ENCODE data around the gene RUNX2.

RUNX2 gene

DNA sequence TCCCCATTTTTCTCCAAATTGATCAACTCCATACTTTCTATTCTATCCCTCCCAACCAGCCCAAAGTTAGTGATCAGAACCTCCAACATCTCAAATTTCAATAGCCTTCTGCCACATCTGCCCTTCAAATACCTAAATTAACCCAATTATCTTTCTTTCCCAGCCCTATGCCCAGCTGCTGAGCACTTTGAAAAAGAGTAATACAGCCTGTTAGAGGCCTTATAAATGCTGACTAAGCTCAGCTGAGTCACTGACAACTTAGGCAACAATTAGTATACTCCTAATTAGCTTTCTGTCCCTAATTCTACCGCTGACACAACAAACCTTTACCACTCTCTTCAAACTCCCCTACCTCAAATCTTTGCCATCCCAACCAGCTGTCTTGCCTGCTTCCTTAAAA lies 23.5 kb downstream of the RUNX2 start:
- H3K36me3 ChIP-seq (ENCODE audit: control insufficient read depth, insufficient read depth, low read length) = no peaks in the 10 kb centered on the region
- H3K27me3 ChIP-seq (replicated peaks; ENCODE audit: control insufficient read depth, insufficient read depth, low read length) = no peaks in the 10 kb centered on the region
- no peak for DNase-seq (ENCODE audit: extremely low read depth, insufficient read length)
- TF ChIP-seq, protein P1, sequence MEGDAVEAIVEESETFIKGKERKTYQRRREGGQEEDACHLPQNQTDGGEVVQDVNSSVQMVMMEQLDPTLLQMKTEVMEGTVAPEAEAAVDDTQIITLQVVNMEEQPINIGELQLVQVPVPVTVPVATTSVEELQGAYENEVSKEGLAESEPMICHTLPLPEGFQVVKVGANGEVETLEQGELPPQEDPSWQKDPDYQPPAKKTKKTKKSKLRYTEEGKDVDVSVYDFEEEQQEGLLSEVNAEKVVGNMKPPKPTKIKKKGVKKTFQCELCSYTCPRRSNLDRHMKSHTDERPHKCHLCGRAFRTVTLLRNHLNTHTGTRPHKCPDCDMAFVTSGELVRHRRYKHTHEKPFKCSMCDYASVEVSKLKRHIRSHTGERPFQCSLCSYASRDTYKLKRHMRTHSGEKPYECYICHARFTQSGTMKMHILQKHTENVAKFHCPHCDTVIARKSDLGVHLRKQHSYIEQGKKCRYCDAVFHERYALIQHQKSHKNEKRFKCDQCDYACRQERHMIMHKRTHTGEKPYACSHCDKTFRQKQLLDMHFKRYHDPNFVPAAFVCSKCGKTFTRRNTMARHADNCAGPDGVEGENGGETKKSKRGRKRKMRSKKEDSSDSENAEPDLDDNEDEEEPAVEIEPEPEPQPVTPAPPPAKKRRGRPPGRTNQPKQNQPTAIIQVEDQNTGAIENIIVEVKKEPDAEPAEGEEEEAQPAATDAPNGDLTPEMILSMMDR (IDR thresholded peaks at IDR 0.05; ENCODE audit: insufficient read depth, low read length, poor library complexity, severe bottlenecking) = no peak
- no peak overlapping the region for H3K4me3 ChIP-seq (replicated peaks; ENCODE audit: low read depth, low read length)

DNA sequence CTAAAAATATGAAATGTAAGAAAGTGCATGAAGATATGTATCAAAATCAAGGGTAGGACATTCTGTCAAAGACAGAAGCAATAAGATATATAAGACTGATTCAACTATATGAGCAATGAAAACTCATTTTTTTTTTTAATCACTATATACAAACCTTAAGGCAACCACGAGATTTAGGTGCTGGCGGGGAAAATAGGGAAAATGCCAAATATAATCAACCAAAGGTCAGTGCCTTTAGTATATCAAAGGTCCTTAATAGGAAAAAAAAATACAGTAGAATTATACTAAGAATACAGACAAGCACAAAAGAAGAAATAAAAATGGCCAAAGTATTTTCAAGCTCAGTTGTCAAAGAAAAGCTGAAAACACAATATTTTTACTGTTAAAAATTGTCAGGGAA lies 25.5 kb downstream of the RUNX2 start:
- Histone ChIP-seq H3K36me3 (ENCODE audit: control insufficient read depth, insufficient read depth, low read length) (no peaks in the 10 kb centered on the region), H3K4me3 (replicated peaks; ENCODE audit: low read depth, low read length) (no peak overlapping the region), H3K27me3 (replicated peaks; ENCODE audit: control insufficient read depth, insufficient read depth, low read length) (no peaks in the 10 kb centered on the region)
- no peak for DNase-seq (ENCODE audit: extremely low read depth, insufficient read length)
- TF ChIP-seq, protein P1 (IDR thresholded peaks at IDR 0.05; ENCODE audit: insufficient read depth, low read length, poor library complexity, severe bottlenecking) = no peak

DNA sequence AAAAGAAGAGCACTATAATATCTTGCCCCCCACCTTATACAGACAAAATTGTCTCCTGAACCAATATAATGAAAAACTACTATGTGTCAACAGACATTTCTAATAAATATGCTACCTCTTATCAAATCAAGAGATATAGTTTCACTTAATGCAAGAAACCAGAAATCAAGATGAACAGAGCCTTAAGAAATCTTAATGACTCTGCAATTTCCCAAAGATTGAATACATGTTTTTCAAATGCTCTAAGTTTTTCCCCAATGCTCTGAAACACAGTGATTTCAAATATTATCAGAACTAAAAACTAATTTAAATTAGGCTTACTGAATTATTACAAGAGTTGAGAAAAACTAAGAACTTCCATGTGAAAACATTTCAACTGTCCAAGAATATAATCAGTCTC lies 36.3 kb downstream of the RUNX2 start:
- Histone ChIP-seq H3K27me3 (replicated peaks; ENCODE audit: control insufficient read depth, insufficient read depth, low read length) (no peaks in the 10 kb centered on the region), H3K4me3 (replicated peaks; ENCODE audit: low read depth, low read length) (no peak overlapping the region), H3K36me3 (ENCODE audit: control insufficient read depth, insufficient read depth, low read length) (no peaks in the 10 kb centered on the region)
- TF ChIP-seq, protein P1 (IDR thresholded peaks at IDR 0.05; ENCODE audit: insufficient read depth, low read length, poor library complexity, severe bottlenecking) = no peak
- DNase-seq (ENCODE audit: extremely low read depth, insufficient read length) = no peak

DNA sequence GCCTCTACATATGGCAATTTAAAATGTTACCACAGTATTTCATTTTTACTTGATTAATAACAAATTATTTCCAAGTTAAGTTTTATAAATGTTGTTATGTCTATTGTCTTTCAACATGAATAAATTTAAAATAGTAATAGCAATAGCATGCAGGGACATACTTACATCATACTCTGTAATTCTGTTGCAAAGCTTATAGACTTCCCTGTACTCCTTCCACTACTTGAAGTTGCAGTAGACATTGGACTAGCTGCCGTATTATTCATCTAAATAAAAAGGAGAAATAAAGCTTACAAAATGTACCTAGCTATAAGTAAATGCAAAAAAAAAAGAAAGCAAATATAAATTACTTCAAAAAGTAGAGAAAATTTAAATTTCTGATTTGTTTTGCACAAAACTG lies 36.9 kb downstream of the RUNX2 start:
- Histone ChIP-seq H3K36me3 (ENCODE audit: control insufficient read depth, insufficient read depth, low read length) (no peaks in the 10 kb centered on the region), H3K4me3 (replicated peaks; ENCODE audit: low read depth, low read length) (no peak overlapping the region), H3K27me3 (replicated peaks; ENCODE audit: control insufficient read depth, insufficient read depth, low read length) (no peaks in the 10 kb centered on the region)
- DNase-seq (ENCODE audit: extremely low read depth, insufficient read length) = no peak
- TF ChIP-seq, protein P1 (IDR thresholded peaks at IDR 0.05; ENCODE audit: insufficient read depth, low read length, poor library complexity, severe bottlenecking) = no peak

DNA sequence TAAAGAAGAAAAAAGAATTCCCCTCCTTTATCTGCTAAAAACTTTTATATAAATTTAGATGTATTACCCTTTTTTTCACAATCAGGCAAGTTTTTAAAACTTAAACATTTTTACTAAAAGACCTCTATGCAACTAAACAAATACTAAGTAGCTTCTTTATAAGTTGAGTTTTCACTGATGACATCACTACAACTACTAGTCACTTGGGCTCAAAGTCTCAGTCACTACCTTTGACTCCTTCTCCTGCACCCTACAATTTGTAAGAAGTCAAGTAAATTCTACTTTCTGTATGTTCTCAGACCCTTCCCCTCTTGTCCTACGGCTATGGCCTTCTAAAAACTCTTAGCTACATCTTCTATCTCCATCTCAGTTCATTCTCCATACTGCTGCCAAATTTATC lies 38.4 kb downstream of the RUNX2 start:
- no peaks in the 10 kb centered on the region for H3K27me3 ChIP-seq (replicated peaks; ENCODE audit: control insufficient read depth, insufficient read depth, low read length)
- DNase-seq (ENCODE audit: extremely low read depth, insufficient read length) = no peak
- TF ChIP-seq, protein P1 (IDR thresholded peaks at IDR 0.05; ENCODE audit: insufficient read depth, low read length, poor library complexity, severe bottlenecking) = no peak
- H3K36me3 ChIP-seq (ENCODE audit: control insufficient read depth, insufficient read depth, low read length) = no peaks in the 10 kb centered on the region
- no peak overlapping the region for H3K4me3 ChIP-seq (replicated peaks; ENCODE audit: low read depth, low read length)

DNA sequence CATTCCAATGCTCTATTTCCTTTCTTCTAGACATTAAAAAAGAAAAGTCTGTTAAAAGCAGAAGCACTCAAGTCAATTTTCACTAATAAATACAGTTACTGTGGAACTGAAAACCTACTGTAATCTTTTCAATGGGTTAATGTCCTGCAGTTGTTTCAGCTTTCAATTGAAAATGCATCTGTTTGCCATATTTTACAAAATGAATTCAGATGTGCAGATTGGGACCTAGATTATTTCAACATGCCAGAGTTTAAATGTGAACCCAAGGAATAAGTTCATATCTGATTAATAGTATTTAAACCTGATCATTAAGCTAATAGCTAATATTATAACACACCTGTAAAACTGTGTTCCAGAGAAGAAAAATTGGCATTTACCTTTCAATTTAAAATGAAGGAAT lies 39.9 kb downstream of the RUNX2 start:
- DNase-seq (ENCODE audit: extremely low read depth, insufficient read length) = no peak
- TF ChIP-seq, protein P1 (IDR thresholded peaks at IDR 0.05; ENCODE audit: insufficient read depth, low read length, poor library complexity, severe bottlenecking) = no peak
- no peaks in the 10 kb centered on the region for H3K27me3 ChIP-seq (replicated peaks; ENCODE audit: control insufficient read depth, insufficient read depth, low read length)
- H3K36me3 ChIP-seq (ENCODE audit: control insufficient read depth, insufficient read depth, low read length) = no peaks in the 10 kb centered on the region
- H3K4me3 ChIP-seq (replicated peaks; ENCODE audit: low read depth, low read length) = no peak overlapping the region
